ENCODE measurements around the gene TTC22.

Gene TTC22

DNA sequence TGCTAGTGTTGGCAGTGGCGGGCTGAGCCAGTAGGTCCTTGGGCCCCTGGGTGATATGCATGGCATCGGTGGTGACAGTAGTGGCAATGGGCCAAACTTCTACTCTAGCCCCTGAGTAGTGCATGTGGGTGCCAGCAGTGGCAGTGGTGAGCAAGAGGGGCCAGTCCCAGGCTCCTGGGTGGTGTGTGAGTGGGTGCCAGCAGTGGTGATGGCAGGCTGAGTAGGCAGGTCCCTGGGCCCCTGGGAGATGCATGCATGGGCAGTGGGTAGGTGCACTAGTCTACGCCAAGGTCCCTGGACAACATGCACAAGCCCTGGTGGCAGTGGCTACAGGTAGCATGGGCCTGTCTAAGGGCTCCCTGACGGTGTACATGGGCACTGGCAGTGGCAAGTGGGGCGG is 24.6 kb upstream of the TTC22 start:
- ATAC-seq: no peak
- TF ChIP-seq PPARA (CRISPR knock-in tag; IDR thresholded peaks at IDR 0.05; ENCODE audit: borderline replicate concordance) (no peak), ZNF70 (CRISPR knock-in tag; IDR thresholded peaks at IDR 0.05) (no peak), BACH2 (CRISPR knock-in tag; IDR thresholded peaks at IDR 0.05; ENCODE audit: borderline replicate concordance) (no peak), OSR1 (CRISPR knock-in tag; IDR thresholded peaks at IDR 0.05) (no peak), SNAI2 (CRISPR knock-in tag; IDR thresholded peaks at IDR 0.05) (no peak), ARNTL (CRISPR knock-in tag; IDR thresholded peaks at IDR 0.05; ENCODE audit: borderline replicate concordance, low read depth) (no peak), ZFP30 (CRISPR knock-in tag; IDR thresholded peaks at IDR 0.05) (no peak), ESRRG (CRISPR knock-in tag; IDR thresholded peaks at IDR 0.05) (no peak), GLIS3 (CRISPR knock-in tag; IDR thresholded peaks at IDR 0.05) (no peak), POU6F1 (CRISPR knock-in tag; IDR thresholded peaks at IDR 0.05; ENCODE audit: borderline replicate concordance, low read depth) (no peak), PATZ1 (CRISPR knock-in tag; IDR thresholded peaks at IDR 0.05; ENCODE audit: borderline replicate concordance) (no peak), CREB5 (CRISPR knock-in tag; IDR thresholded peaks at IDR 0.05; ENCODE audit: low read depth) (no peak), TOX (CRISPR knock-in tag; IDR thresholded peaks at IDR 0.05; ENCODE audit: borderline replicate concordance) (no peak)
- TF ChIP-seq, protein P1, sequence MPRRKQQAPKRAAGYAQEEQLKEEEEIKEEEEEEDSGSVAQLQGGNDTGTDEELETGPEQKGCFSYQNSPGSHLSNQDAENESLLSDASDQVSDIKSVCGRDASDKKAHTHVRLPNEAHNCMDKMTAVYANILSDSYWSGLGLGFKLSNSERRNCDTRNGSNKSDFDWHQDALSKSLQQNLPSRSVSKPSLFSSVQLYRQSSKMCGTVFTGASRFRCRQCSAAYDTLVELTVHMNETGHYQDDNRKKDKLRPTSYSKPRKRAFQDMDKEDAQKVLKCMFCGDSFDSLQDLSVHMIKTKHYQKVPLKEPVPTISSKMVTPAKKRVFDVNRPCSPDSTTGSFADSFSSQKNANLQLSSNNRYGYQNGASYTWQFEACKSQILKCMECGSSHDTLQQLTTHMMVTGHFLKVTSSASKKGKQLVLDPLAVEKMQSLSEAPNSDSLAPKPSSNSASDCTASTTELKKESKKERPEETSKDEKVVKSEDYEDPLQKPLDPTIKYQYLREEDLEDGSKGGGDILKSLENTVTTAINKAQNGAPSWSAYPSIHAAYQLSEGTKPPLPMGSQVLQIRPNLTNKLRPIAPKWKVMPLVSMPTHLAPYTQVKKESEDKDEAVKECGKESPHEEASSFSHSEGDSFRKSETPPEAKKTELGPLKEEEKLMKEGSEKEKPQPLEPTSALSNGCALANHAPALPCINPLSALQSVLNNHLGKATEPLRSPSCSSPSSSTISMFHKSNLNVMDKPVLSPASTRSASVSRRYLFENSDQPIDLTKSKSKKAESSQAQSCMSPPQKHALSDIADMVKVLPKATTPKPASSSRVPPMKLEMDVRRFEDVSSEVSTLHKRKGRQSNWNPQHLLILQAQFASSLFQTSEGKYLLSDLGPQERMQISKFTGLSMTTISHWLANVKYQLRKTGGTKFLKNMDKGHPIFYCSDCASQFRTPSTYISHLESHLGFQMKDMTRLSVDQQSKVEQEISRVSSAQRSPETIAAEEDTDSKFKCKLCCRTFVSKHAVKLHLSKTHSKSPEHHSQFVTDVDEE (CRISPR knock-in tag; IDR thresholded peaks at IDR 0.05): no peak
- TF ChIP-seq, protein P2, sequence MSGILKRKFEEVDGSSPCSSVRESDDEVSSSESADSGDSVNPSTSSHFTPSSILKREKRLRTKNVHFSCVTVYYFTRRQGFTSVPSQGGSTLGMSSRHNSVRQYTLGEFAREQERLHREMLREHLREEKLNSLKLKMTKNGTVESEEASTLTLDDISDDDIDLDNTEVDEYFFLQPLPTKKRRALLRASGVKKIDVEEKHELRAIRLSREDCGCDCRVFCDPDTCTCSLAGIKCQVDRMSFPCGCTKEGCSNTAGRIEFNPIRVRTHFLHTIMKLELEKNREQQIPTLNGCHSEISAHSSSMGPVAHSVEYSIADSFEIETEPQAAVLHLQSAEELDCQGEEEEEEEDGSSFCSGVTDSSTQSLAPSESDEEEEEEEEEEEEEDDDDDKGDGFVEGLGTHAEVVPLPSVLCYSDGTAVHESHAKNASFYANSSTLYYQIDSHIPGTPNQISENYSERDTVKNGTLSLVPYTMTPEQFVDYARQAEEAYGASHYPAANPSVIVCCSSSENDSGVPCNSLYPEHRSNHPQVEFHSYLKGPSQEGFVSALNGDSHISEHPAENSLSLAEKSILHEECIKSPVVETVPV (CRISPR knock-in tag; IDR thresholded peaks at IDR 0.05): no peak

GRCh38 chr1:54823670-54824069 is 22.5 kb upstream of the TTC22 start:
- ATAC-seq: no peak

More at GRCh38 chr1:54823670-54824069, 22.5 kb upstream of the TTC22 start:
- TF ChIP-seq CSDC2 (CRISPR knock-in tag; IDR thresholded peaks at IDR 0.05) (no peak), POU6F1 (CRISPR knock-in tag; IDR thresholded peaks at IDR 0.05; ENCODE audit: borderline replicate concordance, low read depth) (no peak), ZNF70 (CRISPR knock-in tag; IDR thresholded peaks at IDR 0.05) (no peak), ZNF8 (CRISPR knock-in tag; IDR thresholded peaks at IDR 0.05) (no peak), ZFP3 (CRISPR knock-in tag; IDR thresholded peaks at IDR 0.05) (no peak), BACH2 (CRISPR knock-in tag; IDR thresholded peaks at IDR 0.05; ENCODE audit: borderline replicate concordance) (no peak), TOX (CRISPR knock-in tag; IDR thresholded peaks at IDR 0.05; ENCODE audit: borderline replicate concordance) (no peak), CREB5 (CRISPR knock-in tag; IDR thresholded peaks at IDR 0.05; ENCODE audit: low read depth) (no peak), PPARA (CRISPR knock-in tag; IDR thresholded peaks at IDR 0.05; ENCODE audit: borderline replicate concordance) (no peak), ISL1 (CRISPR knock-in tag; IDR thresholded peaks at IDR 0.05) (no peak), SNAI2 (CRISPR knock-in tag; IDR thresholded peaks at IDR 0.05) (no peak), ESRRG (CRISPR knock-in tag; IDR thresholded peaks at IDR 0.05) (no peak)
- TF ChIP-seq, protein P1 (CRISPR knock-in tag; IDR thresholded peaks at IDR 0.05): no peak
